HepG2 (cell line): ENCODE measurements around the gene MYO10. TPM values are rescaled to one million over a fixed set of nuclear protein-coding genes. Genes with fewer than 3 reads are reported as not detected.
A peak's percentile ranks its signal among the peaks of the same experiment; 100 is the strongest.

Experiments
- CBX1 ChIP-seq: IDR thresholded peaks from one replicate; pipeline ENCODE4 v1.6.1; 2016; ENCODE audit warnings: antibody characterized with exemption, low read depth
- CSRNP1 ChIP-seq: sonication (generic); formaldehyde crosslinking; IDR thresholded peaks from 2 replicates; pipeline ENCODE4 v1.8.1; 2023; ENCODE audit warnings: mild to moderate bottlenecking, missing genetic modification reagents
- ELF3 ChIP-seq: IDR thresholded peaks from 2 replicates; pipeline ENCODE4 v1.6.1; 2016; ENCODE audit warnings: missing genetic modification reagents, missing compliant biosample characterization
- ELK4 ChIP-seq: sonication (generic); formaldehyde crosslinking; IDR thresholded peaks from 2 replicates; pipeline ENCODE4 v1.9.0; 2021; ENCODE audit warnings: missing genetic modification reagents, borderline replicate concordance
- FOXP4 ChIP-seq: sonication (generic); formaldehyde crosslinking; IDR thresholded peaks from 2 replicates; pipeline ENCODE4 v1.4.0; 2020; ENCODE audit warnings: missing genetic modification reagents
- FUBP1 ChIP-seq: sonication (generic); formaldehyde crosslinking; IDR thresholded peaks from 2 replicates; pipeline ENCODE4 v1.5.1; 2020; ENCODE audit warnings: missing genetic modification reagents, mild to moderate bottlenecking, borderline replicate concordance
- GATAD2A ChIP-seq: IDR thresholded peaks from 2 replicates; pipeline ENCODE4 v1.6.1; 2016
- HES4 ChIP-seq: sonication (generic); formaldehyde crosslinking; IDR thresholded peaks from 2 replicates; pipeline ENCODE4 v1.9.0; 2021; ENCODE audit warnings: mild to moderate bottlenecking, missing genetic modification reagents, borderline replicate concordance
- KAT7 ChIP-seq: IDR thresholded peaks from 2 replicates; pipeline ENCODE4 v1.6.1; 2018; ENCODE audit warnings: borderline replicate concordance, missing compliant biosample characterization
- MIER3 ChIP-seq: IDR thresholded peaks from 2 replicates; pipeline ENCODE4 v1.6.1; 2016; ENCODE audit warnings: missing compliant biosample characterization, borderline replicate concordance
- PBX2 ChIP-seq: IDR thresholded peaks from 2 replicates; pipeline ENCODE4 v1.6.1; 2016; ENCODE audit warnings: control low read depth
- PHF21A ChIP-seq: sonication (generic); formaldehyde crosslinking; IDR thresholded peaks from 2 replicates; pipeline ENCODE4 v1.5.0; 2020; ENCODE audit warnings: mild to moderate bottlenecking, missing genetic modification reagents
- PRMT3 ChIP-seq: sonication (generic); formaldehyde crosslinking; IDR thresholded peaks from 2 replicates; pipeline ENCODE4 v1.8.1; 2022; ENCODE audit warnings: low read depth, mild to moderate bottlenecking, moderate library complexity, missing genetic modification reagents, borderline replicate concordance
- SP2 ChIP-seq: sonication (generic); formaldehyde crosslinking; IDR thresholded peaks from 2 replicates; pipeline ENCODE4 v1.5.1; 2020; ENCODE audit warnings: mild to moderate bottlenecking, missing genetic modification reagents
- THAP7 ChIP-seq: sonication (generic); formaldehyde crosslinking; IDR thresholded peaks from 2 replicates; pipeline ENCODE4 v1.8.1; 2023; ENCODE audit warnings: mild to moderate bottlenecking, missing genetic modification reagents
- USF2 ChIP-seq, 2 experiments: sonication (generic) in 1 of 2; formaldehyde crosslinking in 1 of 2; IDR thresholded peaks; 2 replicates each; pipeline versions ENCODE4 v1.5.1 to v1.6.1; 2011 to 2020; ENCODE audit warnings: borderline replicate concordance in 1 of 2, low read depth in 1 of 2, low read length in 1 of 2, mild to moderate bottlenecking in 1 of 2, missing genetic modification reagents in 1 of 2, moderate library complexity in 1 of 2
- ZNF282 ChIP-seq: fragments of 450-650 bp; IDR thresholded peaks from 2 replicates; pipeline ENCODE4 v1.6.1; 2018; ENCODE audit not compliant: partially characterized antibody
- ZNF510 ChIP-seq: sonication (generic); formaldehyde crosslinking; IDR thresholded peaks from 2 replicates; pipeline ENCODE4 v1.4.0; 2020; ENCODE audit warnings: low read depth, mild to moderate bottlenecking, missing genetic modification reagents
- polyA plus RNA-seq, 8 experiments: library from polyadenylated mRNA; depleted of rRNA in 3 of 8; stranded (reverse) in 7 of 8; unstranded in 1 of 8; fragments of >200 nt; fragmentation: Illumina TruSeq in 4 of 8; extraction: Trizol in 4 of 8; gene quantifications; 2 replicates each; pipeline versions ENCODE4 v1.2.1 to v1.2.3, GENCODE V29; 2011 to 2016; ENCODE audit warnings: low read depth in 4 of 8, missing spikeins in 1 of 8, mixed read lengths in 1 of 8; ENCODE audit not compliant: insufficient read depth in 1 of 8
- total RNA-seq, 5 experiments: library from RNA; depleted of rRNA; stranded (reverse); fragments of >200 nt; fragmentation: Illumina TruSeq; extraction: Trizol; gene quantifications; 2 replicates each; pipeline ENCODE4 v1.2.3, GENCODE V29; 2016; ENCODE audit warnings: low read depth in 1 of 5

MYO10 gene
- total and polyA plus RNA-seq, 2 of the 13 experiments (the other 11 are each of a cell fraction or from before 2014, with no cell fraction given), result 4.5 to 14.0 TPM

- TF ChIP-seq PHF21A (peak; percentile 76; the same call in 1 of the 2 replicates), ELF3 (peak; percentile 40; the same call in 1 of the 2 replicates), HES4 (no peak), CBX1 (no peak), MIER3 (CRISPR knock-in tag) (0 out of 2 replicates have a peak, but pooled peaks have one; percentile 37), PBX2 (no peak), KAT7 (no peak), THAP7 (CRISPR knock-in tag) (no peak), USF2 (IDR thresholded peaks at IDR 0.05; ENCODE audit: low read depth, low read length) (no peak), USF2 (CRISPR knock-in tag; IDR thresholded peaks at IDR 0.05; ENCODE audit: borderline replicate concordance) (no peak), CSRNP1 (CRISPR knock-in tag) (no peak), GATAD2A (CRISPR knock-in tag) (peak; percentile 84), FOXP4 (CRISPR knock-in tag) (peak; percentile 59; the same call in 1 of the 2 replicates), PRMT3 (CRISPR knock-in tag) (no peak), FUBP1 (no peak), SP2 (no peak), ZNF282 (no peak), ZNF510 (CRISPR knock-in tag) (no peak), ELK4 (no peak)
Measured at GRCh38 chr5:16757989-16758501, 178.0 kb downstream of the MYO10 start (continued).
